T-helper 2 cell treated with Interferon-gamma antibody and Interleukin-4, amounts not matched to agents 100 ng/mL and 5 ng/mL, for 36 hours (primary cell): Measurements from ENCODE around the gene SFI1. TPM values are rescaled to one million over a fixed set of nuclear protein-coding genes. Genes with fewer than 3 reads are reported as not detected.
"Not testable (repeated sequence)": the region's sequence is repeated elsewhere in the genome, so short reads cannot be mapped to it uniquely, and the experiment has no call there.

Experiments
- intact Hi-C: fragments of 100-400 bp; cut with micrococcal nuclease; formaldehyde crosslinking; loops from one replicate; pipeline ENCODE4 v1.15.1; 2023
- total RNA-seq: library from RNA; stranded (reverse); gene quantifications from 2 replicates; pipeline ENCODE4 v1.2.3, GENCODE V29; 2022

The SFI1 gene
- total RNA-seq, 1 donor from 2014 or later = 169 TPM

DNA sequence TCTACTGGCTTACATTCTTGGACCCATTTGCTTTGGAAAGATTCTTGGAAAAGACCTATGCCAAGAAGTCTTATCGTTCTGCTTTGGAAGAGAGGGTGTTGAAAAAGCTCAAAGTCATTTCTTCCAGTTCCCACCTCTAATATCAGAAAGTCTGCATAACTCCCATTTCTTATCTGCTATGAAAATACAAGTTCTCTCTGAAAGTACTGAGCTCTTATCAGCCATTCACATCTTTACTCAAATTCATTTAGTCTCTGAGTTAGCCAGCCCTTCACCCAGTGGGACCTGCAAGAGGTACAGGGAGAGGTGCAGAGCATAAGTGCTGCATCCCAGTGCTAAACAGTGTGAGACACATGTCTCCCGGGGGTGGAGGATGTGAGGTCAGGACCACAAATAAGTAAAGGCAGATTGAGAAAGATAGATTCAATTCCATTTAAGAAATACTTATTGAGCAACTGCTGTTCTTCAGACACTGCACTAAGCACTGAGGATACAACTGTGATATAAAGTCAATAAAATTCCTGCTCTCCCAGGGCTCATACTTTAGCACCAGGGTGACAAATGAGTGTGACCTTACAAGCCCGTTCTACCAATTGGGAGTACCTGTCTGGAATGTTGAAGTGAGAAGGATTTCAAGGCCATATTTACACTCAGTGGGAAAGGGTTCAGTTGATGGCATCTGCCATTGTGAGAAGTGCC is 89.0 kb downstream of the SFI1 start:
- intact Hi-C loops = loop anchor here (10.0 kb wide), 2 partner anchors 49 to 91 kb away; partner anchors contain the start of gene SFI1

- intact Hi-C loops = loop anchor here (10.0 kb wide), 2 partner anchors 48 to 92 kb away; partner anchors contain the start of gene SFI1
Measured at GRCh38 chr22:31586137-31586920, 90.0 kb downstream of the SFI1 start.

DNA sequence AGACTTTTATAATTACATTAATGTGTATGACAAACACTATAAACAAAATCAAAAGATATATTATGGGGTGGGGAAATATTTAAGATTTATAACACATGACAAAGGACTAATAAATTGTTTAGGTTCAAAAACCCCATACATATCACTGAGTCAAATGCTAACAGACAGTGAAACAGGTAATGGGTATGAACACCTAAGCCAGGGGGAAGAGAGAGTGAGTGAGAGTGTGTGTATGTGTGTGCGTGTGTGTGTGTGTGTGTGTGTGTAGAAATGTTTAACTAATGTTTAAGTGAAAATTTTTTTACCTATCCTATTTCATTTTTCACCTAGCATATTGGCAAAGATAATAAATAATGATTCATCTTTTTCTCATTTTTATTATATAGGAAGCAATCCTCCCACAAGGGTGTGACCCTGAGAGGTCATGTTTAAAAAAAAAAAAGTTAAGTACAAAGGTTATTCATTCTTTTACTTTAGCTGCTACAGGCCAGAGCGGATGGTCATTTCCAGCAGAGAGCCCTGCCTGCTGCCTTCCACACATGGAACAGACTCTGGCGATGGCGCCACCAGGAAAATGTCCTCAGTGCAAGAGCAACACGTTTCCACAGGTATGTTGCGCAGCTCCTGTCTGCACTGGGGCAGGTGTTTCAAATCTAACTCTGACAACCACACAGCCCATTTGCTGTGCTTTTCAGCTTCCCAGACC is 92.8 kb downstream of the SFI1 start:
- intact Hi-C loops = loop anchor here (10.0 kb wide), 2 partner anchors 46 to 94 kb away; partner anchors contain the start of gene SFI1

- intact Hi-C loops = not testable (repeated sequence)
Measured at GRCh38 chr22:31590161-31590560, 93.8 kb downstream of the SFI1 start.

DNA sequence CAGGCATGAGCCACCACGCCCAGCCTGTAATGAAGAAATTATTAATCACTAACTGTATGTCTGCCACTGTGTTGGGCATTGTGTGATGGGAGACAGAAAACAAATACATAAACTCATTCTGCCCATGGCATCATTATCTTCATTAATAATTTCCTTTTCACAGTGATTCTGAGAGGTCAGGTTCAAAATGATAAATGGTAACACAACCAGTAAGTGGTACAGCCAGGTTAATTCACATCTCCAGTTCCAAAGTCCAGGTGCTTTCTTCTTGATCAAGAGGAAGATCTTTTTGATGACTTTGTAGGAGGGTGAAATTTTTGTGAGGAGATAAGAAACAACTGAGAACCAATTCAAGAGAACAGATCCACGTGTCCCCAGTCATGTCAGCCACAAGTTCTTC is 98.9 kb downstream of the SFI1 start:
- intact Hi-C loops = no loop called here

GRCh38 chr22:31602259-31602952 is 106.1 kb downstream of the SFI1 start:
- intact Hi-C loops = no loop called here

DNA sequence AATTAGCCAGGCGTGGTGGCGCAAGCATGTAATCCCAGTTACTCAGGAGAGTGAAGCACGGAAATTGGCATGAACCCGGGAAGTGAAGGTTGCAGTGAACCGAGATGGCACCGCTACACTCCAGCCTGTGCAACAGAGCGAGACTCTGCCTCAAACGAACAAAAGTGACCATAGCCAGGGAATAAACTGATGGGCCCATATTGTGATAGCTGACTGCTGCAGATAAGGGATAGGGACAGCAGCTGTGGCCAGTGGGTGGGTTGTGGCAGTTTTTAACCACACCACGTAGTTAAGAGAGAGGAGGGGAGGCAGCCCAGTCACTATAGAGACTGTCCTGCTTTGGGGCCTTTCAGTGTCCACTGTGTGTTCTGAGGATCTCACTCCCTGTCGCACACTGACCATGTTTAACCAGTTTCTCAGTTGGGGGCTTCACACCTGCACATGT is 106.8 kb downstream of the SFI1 start:
- intact Hi-C loops = no loop called here

GRCh38 chr22:31603574-31603973 is 107.2 kb downstream of the SFI1 start:
- intact Hi-C loops = no loop called here

DNA sequence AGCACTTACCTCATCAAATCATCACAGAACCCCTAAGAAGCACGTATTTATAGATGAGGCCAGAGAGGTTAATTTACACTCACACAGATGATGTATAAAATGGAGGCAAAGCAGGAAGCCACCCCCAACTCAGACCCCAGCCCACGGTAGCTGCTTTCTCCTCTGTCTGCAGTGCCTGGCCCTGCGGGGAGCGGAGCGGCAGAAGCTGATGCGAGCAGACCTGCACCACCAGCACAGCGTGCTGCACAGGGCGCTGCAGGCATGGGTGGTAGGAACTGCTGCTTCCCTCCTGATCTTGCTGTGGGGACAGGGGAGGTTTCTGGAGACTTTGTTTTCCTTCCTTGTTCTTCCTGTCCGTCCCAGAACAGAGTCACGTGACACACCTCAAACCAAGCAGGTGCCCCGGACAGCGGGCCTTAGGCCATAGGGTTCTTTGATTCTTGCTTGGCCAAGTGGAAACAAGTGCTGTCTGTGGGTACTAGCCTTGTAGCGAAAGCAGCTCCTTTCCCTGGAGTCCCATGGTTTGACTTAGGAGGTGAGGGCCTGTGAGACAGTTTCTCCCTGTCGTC is 107.9 kb downstream of the SFI1 start:
- intact Hi-C loops = no loop called here

- intact Hi-C loops = no loop called here
Measured at GRCh38 chr22:31604746-31605705, 108.7 kb downstream of the SFI1 start.

- intact Hi-C loops = no loop called here
Measured at GRCh38 chr22:31605851-31606585, 109.7 kb downstream of the SFI1 start.

GRCh38 chr22:31607696-31608095 is 111.4 kb downstream of the SFI1 start:
- intact Hi-C loops = no loop called here

DNA sequence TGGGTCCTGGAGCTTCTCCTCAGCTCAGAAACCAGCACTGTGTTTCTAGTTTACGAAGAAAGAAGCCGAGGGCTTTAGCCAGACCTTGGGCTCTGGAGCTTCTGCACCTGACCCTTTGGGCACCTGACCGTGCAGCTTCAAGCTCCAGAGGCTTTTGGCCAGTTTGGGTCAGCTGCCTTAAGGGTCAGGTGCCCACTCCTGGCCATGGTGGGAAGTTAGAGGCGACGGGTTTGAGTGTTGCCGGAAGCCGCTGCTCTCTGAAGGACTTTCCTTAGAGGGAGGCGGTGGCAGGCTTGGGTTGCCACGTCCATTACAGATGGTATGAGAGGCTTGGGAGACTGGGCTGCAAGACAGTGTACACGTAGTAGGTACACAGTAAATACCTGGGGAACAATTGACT is 113.4 kb downstream of the SFI1 start:
- intact Hi-C loops = no loop called here

DNA sequence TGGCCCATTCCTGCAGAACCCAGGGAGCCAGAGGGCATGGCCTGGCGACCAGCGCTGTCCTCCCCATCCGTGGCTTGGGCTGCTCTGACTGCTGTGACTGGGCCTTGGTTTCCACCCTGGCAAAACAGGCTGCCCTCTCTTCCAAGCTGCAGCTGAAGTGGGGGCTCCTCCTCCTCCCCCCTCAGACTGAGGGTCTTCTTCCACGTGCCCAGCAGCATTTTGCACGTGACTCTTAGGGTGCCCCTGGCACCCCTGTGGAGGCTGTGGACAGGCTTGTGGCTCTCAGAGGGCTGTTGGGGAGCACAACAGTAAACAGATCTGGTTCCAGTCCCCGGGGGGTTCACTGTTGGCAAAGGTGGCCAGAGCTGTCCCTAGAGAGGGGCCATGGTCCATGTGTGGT is 114.3 kb downstream of the SFI1 start:
- intact Hi-C loops = no loop called here

GRCh38 chr22:31611061-31611760 is 114.9 kb downstream of the SFI1 start:
- intact Hi-C loops = no loop called here

DNA sequence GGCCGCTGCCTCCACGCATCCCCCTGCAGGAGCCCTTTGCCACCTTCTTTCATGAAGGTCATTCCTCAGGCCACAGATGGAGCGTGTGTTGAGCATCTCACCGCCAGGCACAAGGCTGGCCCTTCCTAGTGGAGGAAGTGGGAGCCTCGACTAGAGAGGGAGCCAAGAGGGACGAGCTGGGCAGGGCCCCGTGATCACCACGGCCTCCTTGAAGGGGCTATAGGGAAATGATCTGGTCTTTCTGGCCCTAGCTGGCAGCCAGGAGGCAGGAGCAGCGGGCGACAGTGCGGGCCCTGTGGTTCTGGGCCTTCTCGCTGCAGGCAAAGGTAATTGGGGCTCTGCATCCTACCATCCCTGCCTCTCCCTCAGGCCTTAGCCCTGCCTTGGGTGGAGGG is 116.6 kb downstream of the SFI1 start:
- intact Hi-C loops = no loop called here

DNA sequence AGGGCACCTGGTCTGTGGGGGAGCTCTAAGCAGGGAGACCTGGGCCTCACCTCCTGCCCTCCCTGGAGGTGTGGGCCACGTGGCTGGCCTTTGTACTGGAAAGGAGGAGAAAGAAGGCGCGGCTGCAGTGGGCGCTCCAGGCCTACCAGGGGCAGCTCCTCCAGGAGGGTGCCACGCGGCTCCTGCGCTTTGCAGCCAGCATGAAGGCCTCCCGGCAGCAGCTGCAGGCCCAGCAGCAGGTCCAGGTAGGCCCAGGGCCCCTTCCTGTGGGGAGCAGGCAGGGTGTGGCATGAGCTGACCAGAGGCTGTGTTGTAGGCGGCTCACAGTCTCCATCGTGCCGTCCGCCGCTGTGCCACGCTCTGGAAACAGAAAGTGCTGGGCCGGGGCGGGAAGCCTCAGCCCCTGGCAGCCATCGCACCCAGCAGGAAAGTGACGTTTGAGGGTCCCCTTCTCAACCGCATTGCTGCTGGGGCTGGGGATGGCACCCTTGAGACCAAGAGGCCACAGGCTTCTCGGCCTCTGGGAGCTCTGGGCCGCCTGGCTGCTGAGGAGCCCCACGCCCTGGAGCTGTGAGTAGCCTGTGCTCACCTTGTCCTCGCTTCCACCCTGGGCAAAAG is 117.1 kb downstream of the SFI1 start:
- intact Hi-C loops = no loop called here

DNA sequence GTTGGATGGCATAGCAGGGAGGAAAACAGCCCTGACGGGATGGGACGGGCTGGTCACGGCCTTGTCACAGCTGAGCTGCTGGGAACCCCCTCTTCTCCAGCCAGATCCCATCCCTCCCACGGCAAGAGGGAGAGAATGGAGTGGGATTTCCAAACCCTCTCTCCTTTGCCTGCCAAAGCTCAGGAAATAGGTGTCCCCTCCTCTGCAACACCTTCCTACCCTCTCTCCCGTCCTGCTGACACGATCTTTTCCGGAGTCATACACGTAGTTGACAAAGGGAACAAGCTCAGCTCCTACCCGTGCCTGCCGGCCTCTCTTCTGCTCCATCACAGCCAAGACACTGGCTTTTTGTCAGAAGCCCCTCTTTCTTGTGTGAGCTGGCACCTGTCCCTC is 117.6 kb downstream of the SFI1 start:
- intact Hi-C loops = no loop called here
